ENCODE results near the gene NDUFA13. TPM values are rescaled to one million over a fixed set of nuclear protein-coding genes. Genes with fewer than 3 reads are reported as not detected.

Gene NDUFA13
- total RNA-seq, 1 experiment from 2014 or later, result 339 TPM

GRCh38 chr19:19490214-19490968 is 25.6 kb upstream of the NDUFA13 start (continued):
- TF ChIP-seq REST (IDR thresholded peaks at IDR 0.05; ENCODE audit: low read depth), result no peak
- no peak for TF ChIP-seq POLR2A (IDR thresholded peaks at IDR 0.05; ENCODE audit: borderline replicate concordance, extremely low read depth, insufficient read depth, insufficient read length)

DNA sequence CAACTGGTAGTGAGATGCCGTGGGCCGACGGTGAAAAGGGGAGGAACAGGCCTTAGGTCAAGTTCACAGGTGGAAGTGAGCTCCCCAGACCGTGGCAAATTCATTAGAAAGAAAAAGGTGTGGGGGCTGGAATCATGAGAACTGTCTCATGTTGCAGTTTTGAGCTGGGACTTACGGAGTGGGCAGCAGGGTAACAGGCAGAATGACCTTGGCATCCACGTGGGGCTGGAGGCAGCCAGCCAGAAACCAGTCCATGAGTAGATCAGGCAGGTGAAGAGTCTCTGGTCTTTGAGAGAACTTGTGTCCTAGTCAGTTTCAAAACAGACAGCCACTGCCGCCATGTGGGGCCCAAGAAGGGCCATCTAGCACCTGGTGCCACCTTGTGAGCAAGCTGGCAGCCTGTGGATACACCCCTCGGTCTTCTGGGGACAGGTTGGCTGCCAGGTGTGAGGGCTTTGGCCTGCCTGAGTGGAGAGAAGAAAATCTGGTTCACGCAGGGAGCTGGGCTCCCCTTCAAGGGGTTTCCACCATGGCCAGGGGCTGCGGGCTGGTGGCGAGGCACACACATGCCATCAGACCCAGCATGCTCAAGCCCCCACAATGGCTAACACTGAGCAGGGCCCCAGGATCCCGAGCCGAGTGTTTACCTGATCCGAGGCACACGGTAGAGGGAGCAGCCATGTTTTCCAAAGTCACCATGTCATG is 24.6 kb upstream of the NDUFA13 start:
- DNase-seq (ENCODE audit: low read depth, low spot score), result no peak
- peaks cover 89% of the 10 kb centered on the region for H3K79me2 ChIP-seq (ENCODE audit: insufficient read depth, low read length)
- intact Hi-C loops (cut with micrococcal nuclease), result loop anchor here (5.0 kb wide), 1 partner anchor 344 kb away; no protein-coding TSS in a partner anchor
- H2AFZ ChIP-seq (ENCODE audit: low read depth, low read length, poor library complexity, severe bottlenecking), result no peak overlapping the region
- H3K9me2 ChIP-seq (ENCODE audit: insufficient read depth), result no peaks in the 10 kb centered on the region
- H3K27ac ChIP-seq (ENCODE audit: low read depth, low read length), result no peak overlapping the region
- peaks cover 10% of the 10 kb centered on the region; the same call in 1 of the 2 replicates for H4K20me1 ChIP-seq (ENCODE audit: insufficient read depth)
- BruUV-seq (replicated peaks), result no TSS peak
- H3K4me3 ChIP-seq (replicated peaks in 1 of 2; ENCODE audit: low read depth in 1 of 2, low read length in 2 of 2), result no peak overlapping the region
- peaks cover 18 to 31% of the 10 kb centered on the region in 2 experiments; a peak in 3 of 4 replicates for H3K36me3 ChIP-seq (ENCODE audit: control insufficient read depth in 1 of 2, insufficient read depth in 2 of 2, low read length in 2 of 2)
- no peak for ATAC-seq
- no peak overlapping the region for H3K4me2 ChIP-seq (ENCODE audit: low read length)
- H3K9me3 ChIP-seq (ENCODE audit: control insufficient read depth in 1 of 2, insufficient read depth in 1 of 2, low read depth in 1 of 2, low read length in 2 of 2), result no peaks in the 10 kb centered on the region
- CTCF ChIA-PET, result interaction anchor here (1.0 to 3.2 kb wide), 4 partner anchors 10 to 131 kb away, joined by 4 to 40 read pairs (median 6); no protein-coding TSS in a partner anchor
- POLR2A ChIA-PET, result no interaction called here
- RAD21 ChIA-PET (ENCODE audit: low non-redundant PET in 1 of 2, low total read pairs in 2 of 2, uncharacterized antibody in 2 of 2, unreplicated experiment in 2 of 2), result interaction anchor here in 1 of 2 experiments (1.4 kb wide), 1 partner anchor 125 kb away, joined by 5 read pairs; no protein-coding TSS in a partner anchor
- H3K27me3 ChIP-seq (ENCODE audit: insufficient read depth, low read length), result no peaks in the 10 kb centered on the region
- peaks cover 19 to 43% of the 10 kb centered on the region in 2 experiments for H3K4me1 ChIP-seq (ENCODE audit: control insufficient read depth in 1 of 2, insufficient read depth in 2 of 2, low read length in 2 of 2)
- no peak overlapping the region for H3K9ac ChIP-seq (ENCODE audit: low read length)
- no peak for TF ChIP-seq FOSL1 (IDR thresholded peaks at IDR 0.05; ENCODE audit: low read depth)
- TF ChIP-seq SIN3A (IDR thresholded peaks at IDR 0.05; ENCODE audit: low read depth), result no peak
- TF ChIP-seq EGR1 (IDR thresholded peaks at IDR 0.05; ENCODE audit: low read depth), result no peak
- no peak for TF ChIP-seq ZBTB33 (IDR thresholded peaks at IDR 0.05; ENCODE audit: extremely low read depth, insufficient replicate concordance, low read length)
- TF ChIP-seq ATF3 (IDR thresholded peaks at IDR 0.05), result no peak
- TF ChIP-seq RAD21 (IDR thresholded peaks at IDR 0.05; ENCODE audit: low read depth), result no peak
- no peak for TF ChIP-seq JUND (IDR thresholded peaks at IDR 0.05)
- TF ChIP-seq CEBPB (IDR thresholded peaks at IDR 0.05; ENCODE audit: low read depth), result no peak
- no peak for TF ChIP-seq POLR2A (IDR thresholded peaks at IDR 0.05; ENCODE audit: borderline replicate concordance, extremely low read depth, insufficient read depth, insufficient read length)
- no peak for TF ChIP-seq YY1 (IDR thresholded peaks at IDR 0.05; ENCODE audit: extremely low read depth, insufficient replicate concordance, low read depth, low read length)
- no peak for TF ChIP-seq POLR2AphosphoS5 (IDR thresholded peaks at IDR 0.05; ENCODE audit: low read depth, low read length)
- no peak for TF ChIP-seq ZNF274 (IDR thresholded peaks at IDR 0.05; ENCODE audit: low read depth, low read length)
- no peak for TF ChIP-seq TCF7L2 (IDR thresholded peaks at IDR 0.05; ENCODE audit: borderline replicate concordance, extremely low read depth, insufficient read depth, insufficient read length)
- TF ChIP-seq EZH2phosphoT487 (IDR thresholded peaks at IDR 0.05; ENCODE audit: borderline replicate concordance), result no peak
- no peak for TF ChIP-seq SP1 (IDR thresholded peaks at IDR 0.05; ENCODE audit: low read depth)
- TF ChIP-seq ELF1 (IDR thresholded peaks at IDR 0.05; ENCODE audit: borderline replicate concordance, low read depth), result no peak

All from HCT116 (cell line).